Neuronal stem cell (in vitro differentiated cells): ENCODE measurements around the gene AHNAK.

Experiments
- DNase-seq: peaks from one replicate; pipeline ENCODE4 v3.0.0-alpha.2; 2013; ENCODE audit warnings: low spot score
- H2AFZ ChIP-seq: one replicate; pipeline ENCODE4 v1.6.1; 2013; ENCODE audit warnings: mild to moderate bottlenecking, low read length, inconsistent platforms
- H2AK5ac ChIP-seq: 2 replicates; pipeline ENCODE4 v1.6.1; 2013; ENCODE audit warnings: low read depth, mild to moderate bottlenecking, inconsistent platforms, low read length, moderate library complexity, mixed read lengths
- H2BK120ac ChIP-seq: 2 replicates; pipeline ENCODE4 v1.6.1; 2013; ENCODE audit warnings: low read depth, mild to moderate bottlenecking, inconsistent platforms, low read length, moderate library complexity, mixed read lengths
- H2BK12ac ChIP-seq: one replicate; pipeline ENCODE4 v1.6.1; 2013; ENCODE audit warnings: low read length, inconsistent platforms
- H2BK15ac ChIP-seq: 2 replicates; pipeline ENCODE4 v1.6.1; 2013; ENCODE audit warnings: mild to moderate bottlenecking, low read length, inconsistent platforms, mixed read lengths
- H2BK5ac ChIP-seq: one replicate; pipeline ENCODE4 v1.6.1; 2013; ENCODE audit warnings: inconsistent platforms, mild to moderate bottlenecking, low read length, moderate library complexity
- H3K14ac ChIP-seq: one replicate; pipeline ENCODE4 v1.6.1; 2013; ENCODE audit warnings: low read length, inconsistent platforms
- H3K18ac ChIP-seq: 2 replicates; pipeline ENCODE4 v1.6.1; 2013; ENCODE audit warnings: low read length, inconsistent platforms
- H3K23ac ChIP-seq: 2 replicates; pipeline ENCODE4 v1.6.1; 2013; ENCODE audit warnings: low read depth, mild to moderate bottlenecking, mixed read lengths, low read length, inconsistent platforms; ENCODE audit not compliant: poor library complexity
- H3K27ac ChIP-seq: replicated peaks from 3 replicates; pipeline ENCODE4 v1.5.1; 2013; ENCODE audit warnings: low read length, inconsistent platforms
- H3K27me3 ChIP-seq, 3 experiments: 2 replicates each; pipeline ENCODE4 v1.6.1; 2013; ENCODE audit warnings: low read length in 3 of 3, mild to moderate bottlenecking in 2 of 3, inconsistent platforms in 1 of 3, low read depth in 1 of 3, mixed read lengths in 1 of 3, moderate library complexity in 1 of 3; ENCODE audit not compliant: control insufficient read depth in 3 of 3, insufficient read depth in 3 of 3
- H3K36me3 ChIP-seq, 2 donors: replicated peaks in 1 of 2; 2 replicates each; pipeline ENCODE4 v1.6.1; 2013; ENCODE audit warnings: low read length in 2 of 2; ENCODE audit not compliant: control insufficient read depth in 2 of 2, insufficient read depth in 2 of 2
- H3K4ac ChIP-seq: 2 replicates; pipeline ENCODE4 v1.6.1; 2013; ENCODE audit warnings: inconsistent platforms, mild to moderate bottlenecking, low read length, moderate library complexity
- H3K4me1 ChIP-seq, 2 donors: 1 replicate in 1 of 2; 2 replicates in 1 of 2; pipeline ENCODE4 v1.6.1; 2013; ENCODE audit warnings: low read length in 2 of 2, low read depth in 1 of 2; ENCODE audit not compliant: control insufficient read depth in 2 of 2, insufficient read depth in 1 of 2
- H3K4me2 ChIP-seq: one replicate; pipeline ENCODE4 v1.6.1; 2013; ENCODE audit warnings: mild to moderate bottlenecking, low read length, inconsistent platforms; ENCODE audit not compliant: insufficient read depth, poor library complexity, severe bottlenecking
- H3K4me3 ChIP-seq, 2 donors: 2 replicates each; pipeline ENCODE4 v1.5.1; 2013; ENCODE audit warnings: low read length in 2 of 2, mild to moderate bottlenecking in 2 of 2, inconsistent platforms in 1 of 2, moderate library complexity in 1 of 2
- H3K79me1 ChIP-seq: one replicate; pipeline ENCODE4 v1.6.1; 2013; ENCODE audit warnings: low read depth, mild to moderate bottlenecking, inconsistent platforms, low read length, moderate library complexity
- H3K9ac ChIP-seq: one replicate; pipeline ENCODE4 v1.6.1; 2013; ENCODE audit warnings: mild to moderate bottlenecking, low read depth, low read length, inconsistent platforms; ENCODE audit not compliant: poor library complexity
- H3K9me3 ChIP-seq, 2 donors: replicated peaks in 1 of 2; 2 replicates each; pipeline versions ENCODE3 to v1.6.1; 2013; ENCODE audit warnings: low read length in 2 of 2, mild to moderate bottlenecking in 2 of 2, inconsistent platforms in 1 of 2, low read depth in 1 of 2, mixed read lengths in 1 of 2, moderate library complexity in 1 of 2; ENCODE audit not compliant: control insufficient read depth in 2 of 2, insufficient read depth in 1 of 2
- H4K8ac ChIP-seq: one replicate; pipeline ENCODE4 v1.6.1; 2013; ENCODE audit warnings: low read depth, mild to moderate bottlenecking, inconsistent platforms, low read length, moderate library complexity
- H4K91ac ChIP-seq: one replicate; pipeline ENCODE4 v1.6.1; 2013; ENCODE audit warnings: low read length, low read depth, mild to moderate bottlenecking, inconsistent platforms; ENCODE audit not compliant: poor library complexity
- WGBS, 2 donors: extraction: QIAGEN DNeasy Blood & Tissue Kit; methylation state at CpG; one replicate each; pipeline ENCODE4 v1.1.7; 2013; ENCODE audit warnings: missing lambda C conversion rate in 2 of 2, mixed read lengths in 1 of 2; ENCODE audit not compliant: insufficient read length in 2 of 2, insufficient replicate concordance in 1 of 2; ENCODE audit errors: extremely low coverage in 2 of 2; 5-methylcytosine and 5-hydroxymethylcytosine counted together

The AHNAK gene

GRCh38 chr11:62419314-62419929 lies 127.2 kb downstream of the AHNAK start:
- no peak overlapping the region for H3K18ac ChIP-seq
- no peak overlapping the region for H3K9ac ChIP-seq
- no peak overlapping the region for H2BK120ac ChIP-seq
- no peaks in the 10 kb centered on the region for H3K9me3 ChIP-seq
- H3K79me1 ChIP-seq: no peaks in the 10 kb centered on the region
- H3K27me3 ChIP-seq: peaks cover 0 to 28% (median 0%) of the 10 kb centered on the region in 3 experiments
- no peak overlapping the region for H4K8ac ChIP-seq
- H3K14ac ChIP-seq: no peak overlapping the region
- no peak overlapping the region for H3K27ac ChIP-seq
- H2BK15ac ChIP-seq: no peak overlapping the region
- H4K91ac ChIP-seq: no peak overlapping the region
- no peak overlapping the region for H2BK5ac ChIP-seq
- DNase-seq: no peak
- H3K4me3 ChIP-seq: no peak overlapping the region
- H3K4me1 ChIP-seq: peaks cover 0 to 2% of the 10 kb centered on the region in 2 donors
- H2AK5ac ChIP-seq: no peak overlapping the region
- H3K4me2 ChIP-seq: no peak overlapping the region
- no peak overlapping the region for H2AFZ ChIP-seq
- no CpG with 5 or more reads among the region's 5 CpGs for WGBS, 2 donors
- no peak overlapping the region for H3K4ac ChIP-seq
- no peaks in the 10 kb centered on the region for H3K36me3 ChIP-seq
- no peak overlapping the region for H3K23ac ChIP-seq
- H2BK12ac ChIP-seq: no peak overlapping the region

GRCh38 chr11:62418733-62419132 lies 127.9 kb downstream of the AHNAK start, which contains the start of gene SCGB1A1:
TSS of gene SCGB1A1 (plus strand) at chr11:62419033. CDS start at chr11:62419096, 63 bp downstream.
- H4K8ac ChIP-seq: no peak within 1 kb of the TSS
- no peak within 1 kb of the TSS for H3K18ac ChIP-seq
- no CpG with 5 or more reads among the region's 4 CpGs for WGBS, 2 donors
- H3K23ac ChIP-seq: no peak within 1 kb of the TSS
- H3K4me2 ChIP-seq: no peak within 1 kb of the TSS
- H3K79me1 ChIP-seq: no peaks in the 10 kb centered on the region
- no peak within 1 kb of the TSS for H2AFZ ChIP-seq
- H3K27me3 ChIP-seq: peaks cover 0 to 28% (median 0%) of the 10 kb centered on the region in 3 experiments
- no peak within 1 kb of the TSS for H2BK15ac ChIP-seq
- no peaks in the 10 kb centered on the region for H3K36me3 ChIP-seq
- peaks cover 0 to 2% of the 10 kb centered on the region in 2 donors for H3K4me1 ChIP-seq
- H2BK5ac ChIP-seq: peak within 1 kb of the TSS; percentile 35
- H3K14ac ChIP-seq: no peak within 1 kb of the TSS
- H3K27ac ChIP-seq: no peak within 1 kb of the TSS
- DNase-seq: no peak
- no peak within 1 kb of the TSS for H4K91ac ChIP-seq
- no peak within 1 kb of the TSS for H3K9ac ChIP-seq
- H2BK12ac ChIP-seq: no peak within 1 kb of the TSS
- H3K4me3 ChIP-seq: no peak within 1 kb of the TSS
- H3K9me3 ChIP-seq: no peaks in the 10 kb centered on the region
- H2BK120ac ChIP-seq: no peak within 1 kb of the TSS
- H2AK5ac ChIP-seq: peak within 1 kb of the TSS; percentile 34
- no peak within 1 kb of the TSS for H3K4ac ChIP-seq

GRCh38 chr11:62418136-62418535 lies 128.5 kb downstream of the AHNAK start:
- H3K4me2 ChIP-seq: no peak overlapping the region
- H2AK5ac ChIP-seq: no peak overlapping the region
- no peak overlapping the region for H3K4me3 ChIP-seq
- H2BK12ac ChIP-seq: no peak overlapping the region
- no peak overlapping the region for H3K18ac ChIP-seq
- H2AFZ ChIP-seq: no peak overlapping the region
- H2BK120ac ChIP-seq: no peak overlapping the region
- no peak overlapping the region for H2BK15ac ChIP-seq
- peaks cover 0 to 24% (median 0%) of the 10 kb centered on the region in 3 experiments for H3K27me3 ChIP-seq
- no peak overlapping the region for H3K14ac ChIP-seq
- no peak overlapping the region for H3K23ac ChIP-seq
- no peak overlapping the region for H3K27ac ChIP-seq
- H4K8ac ChIP-seq: no peak overlapping the region
- no peaks in the 10 kb centered on the region for H3K79me1 ChIP-seq
- no peak overlapping the region for H3K4ac ChIP-seq
- peak overlapping the region; percentile 35 for H2BK5ac ChIP-seq
- H3K9ac ChIP-seq: no peak overlapping the region
- DNase-seq: no peak
- WGBS, 2 donors: no CpG with 5 or more reads among the region's 5 CpGs
- H3K36me3 ChIP-seq: no peaks in the 10 kb centered on the region
- no peaks in the 10 kb centered on the region for H3K9me3 ChIP-seq
- H4K91ac ChIP-seq: no peak overlapping the region
- H3K4me1 ChIP-seq: peaks cover 2% of the 10 kb centered on the region in 2 donors

- H2AFZ ChIP-seq: peak overlapping the region; percentile 10
- no peaks in the 10 kb centered on the region for H3K79me1 ChIP-seq
- no CpG with 5 or more reads among the region's 12 CpGs for WGBS, 2 donors
These were observed 130.0 kb downstream of the AHNAK start for GRCh38 chr11:62416596-62416995.

More at GRCh38 chr11:62416596-62416995, 130.0 kb downstream of the AHNAK start:
- no peak overlapping the region for H2BK15ac ChIP-seq
- H2BK120ac ChIP-seq: no peak overlapping the region
- peaks cover 2% of the 10 kb centered on the region in 2 donors for H3K4me1 ChIP-seq
- no peak overlapping the region for H3K9ac ChIP-seq
- H2AK5ac ChIP-seq: no peak overlapping the region
- H3K4me2 ChIP-seq: no peak overlapping the region
- no peaks in the 10 kb centered on the region for H3K9me3 ChIP-seq
- no peak overlapping the region for H4K91ac ChIP-seq
- DNase-seq: no peak
- no peak overlapping the region for H2BK5ac ChIP-seq
- no peak overlapping the region for H4K8ac ChIP-seq
- no peak overlapping the region for H3K18ac ChIP-seq
- H3K14ac ChIP-seq: no peak overlapping the region
- no peaks in the 10 kb centered on the region for H3K36me3 ChIP-seq
- H3K4ac ChIP-seq: no peak overlapping the region
- no peak overlapping the region for H3K27ac ChIP-seq
- no peak overlapping the region for H3K4me3 ChIP-seq
- H3K27me3 ChIP-seq: peaks cover 0 to 22% (median 0%) of the 10 kb centered on the region in 3 experiments
- no peak overlapping the region for H3K23ac ChIP-seq
- no peak overlapping the region for H2BK12ac ChIP-seq
